Gastrocnemius medialis (tissue), 4 donors: ENCODE data around the gene LAMA2. TPM values are rescaled to one million over a fixed set of nuclear protein-coding genes. Genes with fewer than 3 reads are reported as not detected.

Experiments used
- ATAC-seq, 2 donors: fragments of 150-250 bp; one replicate each; pipeline ENCODE4 v1.9.1; 2016
- DNase-seq, 2 donors: peaks; one replicate each; pipeline ENCODE4 v3.0.0-alpha.2; 2019
- H3K27ac ChIP-seq, 4 donors: fragments of 200-600 bp; sonication (generic); 1 replicate in 1 of 4; 2 replicates in 3 of 4; pipeline ENCODE4 v1.5.1; 2016 to 2018; ENCODE audit warnings: mild to moderate bottlenecking in 2 of 4, moderate library complexity in 1 of 4
- H3K27me3 ChIP-seq, 3 donors: fragments of 200-600 bp; sonication (generic) in 2 of 3; 1 replicate in 1 of 3; 2 replicates in 2 of 3; pipeline versions ENCODE4 v1.5.1 to v1.6.0; 2016 to 2019; ENCODE audit warnings: mild to moderate bottlenecking in 1 of 3, moderate library complexity in 1 of 3
- H3K36me3 ChIP-seq, 2 donors: fragments of 200-600 bp; sonication (generic) in 1 of 2; one replicate each; pipeline ENCODE4 v1.5.1; 2017 to 2018
- H3K4me1 ChIP-seq, 2 donors: fragments of 200-600 bp; sonication (generic) in 1 of 2; one replicate each; pipeline ENCODE4 v1.5.1; 2016 to 2017; ENCODE audit warnings: mild to moderate bottlenecking in 2 of 2
- H3K4me3 ChIP-seq, 4 donors: fragments of 200-600 bp; sonication (generic) in 3 of 4; 1 replicate in 1 of 4; 2 replicates in 3 of 4; pipeline ENCODE4 v1.5.1; 2016 to 2019; ENCODE audit warnings: mild to moderate bottlenecking in 2 of 4
- H3K9me3 ChIP-seq, 3 donors: fragments of 200-600 bp; sonication (generic) in 2 of 3; 1 replicate in 1 of 3; 2 replicates in 2 of 3; pipeline ENCODE4 v1.5.1; 2016 to 2019
- POLR2A ChIP-seq, 2 donors: fragments of 450-650 bp; IDR thresholded peaks; one replicate each; pipeline ENCODE4 v1.6.1; 2017; ENCODE audit warnings: antibody characterized with exemption in 2 of 2, mild to moderate bottlenecking in 2 of 2, moderate library complexity in 2 of 2
- in situ Hi-C, 4 donors: fragments of 200-750 bp; cut with MboI; loops; one replicate each; pipeline versions ENCODE4 v1.15.0 to v1.8.0; 2017; ENCODE audit warnings: low sequenced_read_pairs in 4 of 4
- intact Hi-C: fragments of 100-400 bp; cut with DNase I; formaldehyde crosslinking; loops from one replicate; pipeline ENCODE4 v1.15.1; 2023; ENCODE audit warnings: low total_unique reads
- total RNA-seq, 4 donors: library from RNA; depleted of rRNA; stranded (reverse); fragments of >200 nt; gene quantifications; one replicate each; pipeline versions ENCODE4 v1.1.0 to v1.2.3, GENCODE V29; 2016
- TF ChIP-seq, protein P1 (sequence below), 5 experiments: fragments of 450-650 bp in 3 of 5; fragments of 200-600 bp in 2 of 5; sonication (generic) in 2 of 5; IDR thresholded peaks in 4 of 5; conservative IDR thresholded peaks in 1 of 5; 1 replicate in 4 of 5; 2 replicates in 1 of 5; pipeline ENCODE4 v1.5.1; 2016 to 2019; ENCODE audit warnings: antibody characterized with exemption in 5 of 5, mild to moderate bottlenecking in 3 of 5, moderate library complexity in 3 of 5

Gene LAMA2
- total RNA-seq, 4 donors from 2014 or later: 52.9 to 113 (median 71.3) TPM

DNA sequence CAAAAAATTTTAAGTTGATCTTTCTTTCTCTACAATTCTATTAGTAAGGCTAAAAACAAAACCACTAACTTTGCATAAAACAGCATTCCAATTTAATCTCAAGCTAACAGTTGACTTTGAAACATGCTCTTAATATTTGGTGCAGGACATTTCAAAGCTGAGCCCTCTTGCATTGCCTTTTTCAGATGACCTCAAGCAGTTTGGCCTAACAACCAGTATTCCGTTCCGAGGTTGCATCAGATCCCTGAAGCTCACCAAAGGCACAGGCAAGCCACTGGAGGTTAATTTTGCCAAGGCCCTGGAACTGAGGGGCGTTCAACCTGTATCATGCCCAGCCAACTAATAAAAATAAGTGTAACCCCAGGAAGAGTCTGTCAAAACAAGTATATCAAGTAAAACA lies 633.1 kb downstream of the LAMA2 start:
- Histone ChIP-seq H3K4me3 (no peak overlapping the region), H3K36me3 (peaks cover 0 to 15% of the 10 kb centered on the region in 2 donors), H3K27me3 (no peaks in the 10 kb centered on the region), H3K27ac (no peak overlapping the region), H3K4me1 (peaks cover 8 to 12% of the 10 kb centered on the region in 2 donors), H3K9me3 (no peaks in the 10 kb centered on the region)
- TF ChIP-seq POLR2A (IDR thresholded peaks at IDR 0.05): no peak
- intact Hi-C loops (no loop called here), in situ Hi-C loops (no loop called here)
- ATAC-seq: no peak
- no peak for DNase-seq

GRCh38 chr6:129516787-129517186 lies 633.8 kb downstream of the LAMA2 start:
- H3K9me3 ChIP-seq: no peaks in the 10 kb centered on the region
- peaks cover 8 to 12% of the 10 kb centered on the region in 2 donors for H3K4me1 ChIP-seq
- in situ Hi-C loops: no loop called here
- no peaks in the 10 kb centered on the region for H3K27me3 ChIP-seq
- TF ChIP-seq POLR2A (IDR thresholded peaks at IDR 0.05): no peak
- TF ChIP-seq, protein P1, sequence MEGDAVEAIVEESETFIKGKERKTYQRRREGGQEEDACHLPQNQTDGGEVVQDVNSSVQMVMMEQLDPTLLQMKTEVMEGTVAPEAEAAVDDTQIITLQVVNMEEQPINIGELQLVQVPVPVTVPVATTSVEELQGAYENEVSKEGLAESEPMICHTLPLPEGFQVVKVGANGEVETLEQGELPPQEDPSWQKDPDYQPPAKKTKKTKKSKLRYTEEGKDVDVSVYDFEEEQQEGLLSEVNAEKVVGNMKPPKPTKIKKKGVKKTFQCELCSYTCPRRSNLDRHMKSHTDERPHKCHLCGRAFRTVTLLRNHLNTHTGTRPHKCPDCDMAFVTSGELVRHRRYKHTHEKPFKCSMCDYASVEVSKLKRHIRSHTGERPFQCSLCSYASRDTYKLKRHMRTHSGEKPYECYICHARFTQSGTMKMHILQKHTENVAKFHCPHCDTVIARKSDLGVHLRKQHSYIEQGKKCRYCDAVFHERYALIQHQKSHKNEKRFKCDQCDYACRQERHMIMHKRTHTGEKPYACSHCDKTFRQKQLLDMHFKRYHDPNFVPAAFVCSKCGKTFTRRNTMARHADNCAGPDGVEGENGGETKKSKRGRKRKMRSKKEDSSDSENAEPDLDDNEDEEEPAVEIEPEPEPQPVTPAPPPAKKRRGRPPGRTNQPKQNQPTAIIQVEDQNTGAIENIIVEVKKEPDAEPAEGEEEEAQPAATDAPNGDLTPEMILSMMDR (IDR thresholded peaks at IDR 0.05 in 4 of 5, conservative IDR thresholded peaks at IDR 0.05 in 1 of 5): no peak
- ATAC-seq: no peak
- no peak for DNase-seq
- intact Hi-C loops: no loop called here
- no peak overlapping the region for H3K27ac ChIP-seq
- H3K36me3 ChIP-seq: peaks cover 0 to 15% of the 10 kb centered on the region in 2 donors
- H3K4me3 ChIP-seq: no peak overlapping the region

DNA sequence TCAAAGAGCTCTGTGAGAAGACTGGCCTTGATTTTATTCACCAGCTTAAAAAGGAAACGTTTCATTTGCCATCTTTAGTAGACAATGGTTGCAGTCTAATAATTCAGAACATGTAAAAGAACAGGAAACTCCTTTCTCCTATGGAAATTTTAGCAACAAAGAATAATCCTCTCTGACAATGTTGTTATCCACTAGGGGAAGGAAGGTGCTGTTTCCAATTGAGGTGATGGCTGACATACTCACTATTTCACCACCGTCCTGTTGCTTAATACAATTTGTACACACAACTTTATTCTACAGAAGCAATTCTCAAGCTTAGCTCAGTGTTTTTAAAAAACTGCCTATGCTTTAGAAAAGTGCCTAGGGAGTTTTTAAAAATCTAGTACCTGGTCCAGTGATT lies 634.4 kb downstream of the LAMA2 start:
- Histone ChIP-seq H3K27me3 (no peaks in the 10 kb centered on the region), H3K4me1 (peaks cover 8 to 12% of the 10 kb centered on the region in 2 donors), H3K36me3 (peaks cover 0 to 13% of the 10 kb centered on the region in 2 donors), H3K9me3 (no peaks in the 10 kb centered on the region), H3K4me3 (no peak overlapping the region), H3K27ac (no peak overlapping the region)
- DNase-seq (no peak), ATAC-seq (no peak)
- no peak for TF ChIP-seq POLR2A (IDR thresholded peaks at IDR 0.05)
- TF ChIP-seq, protein P1 (IDR thresholded peaks at IDR 0.05 in 4 of 5, conservative IDR thresholded peaks at IDR 0.05 in 1 of 5): no peak
- intact Hi-C loops (no loop called here), in situ Hi-C loops (no loop called here)

DNA sequence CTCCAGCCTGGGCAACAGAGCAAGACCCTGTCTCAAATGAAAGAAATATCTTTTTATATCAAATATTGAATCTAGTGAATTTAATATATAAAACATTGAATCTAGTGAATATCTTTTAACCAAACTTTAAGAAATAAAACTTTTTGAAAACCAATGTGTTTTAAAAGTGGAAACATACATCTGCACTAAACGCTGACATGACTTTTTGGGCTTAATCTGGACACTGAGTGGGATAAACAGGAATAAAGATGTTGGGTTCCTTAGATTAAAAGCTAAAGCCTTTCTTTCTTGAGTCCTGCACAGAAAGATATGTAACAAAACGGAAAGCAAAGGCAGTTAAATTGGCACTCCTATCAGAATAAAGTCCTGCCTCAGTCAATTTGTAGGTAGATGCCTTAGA lies 636.8 kb downstream of the LAMA2 start:
- intact Hi-C loops (no loop called here), in situ Hi-C loops (no loop called here)
- Histone ChIP-seq H3K27me3 (no peaks in the 10 kb centered on the region), H3K27ac (no peak overlapping the region), H3K9me3 (no peaks in the 10 kb centered on the region), H3K4me3 (no peak overlapping the region), H3K36me3 (no peaks in the 10 kb centered on the region), H3K4me1 (peaks cover 8 to 12% of the 10 kb centered on the region in 2 donors)
- DNase-seq: no peak
- TF ChIP-seq, protein P1 (IDR thresholded peaks at IDR 0.05 in 4 of 5, conservative IDR thresholded peaks at IDR 0.05 in 1 of 5): no peak
- TF ChIP-seq POLR2A (IDR thresholded peaks at IDR 0.05): no peak
- no peak for ATAC-seq

GRCh38 chr6:129521946-129522345 lies 639.0 kb downstream of the LAMA2 start:
- no peak overlapping the region for H3K27ac ChIP-seq
- ATAC-seq (no peak), DNase-seq (no peak)
- in situ Hi-C loops: no loop called here
- H3K4me1 ChIP-seq: peaks cover 4 to 11% of the 10 kb centered on the region in 2 donors
- H3K4me3 ChIP-seq: no peak overlapping the region
- no peaks in the 10 kb centered on the region for H3K27me3 ChIP-seq
- TF ChIP-seq POLR2A (IDR thresholded peaks at IDR 0.05): no peak
- TF ChIP-seq, protein P1 (IDR thresholded peaks at IDR 0.05 in 4 of 5, conservative IDR thresholded peaks at IDR 0.05 in 1 of 5): no peak
- no peaks in the 10 kb centered on the region for H3K36me3 ChIP-seq
- intact Hi-C loops: no loop called here
- H3K9me3 ChIP-seq: no peaks in the 10 kb centered on the region
